Cardiac muscle cell (in vitro differentiated cells and primary cell): Measurements from ENCODE around the gene ZNF415. TPM values are rescaled to one million over a fixed set of nuclear protein-coding genes. Genes with fewer than 3 reads are reported as not detected.

ENCODE experiments used
- DNase-seq, 2 donors: peaks; one replicate each; pipeline versions ENCODE4 v3.0.0 to v3.0.0-alpha.2; 2010 to 2017; ENCODE audit warnings: low read depth in 1 of 2, low spot score in 1 of 2
- H3K27ac ChIP-seq: fragments of 200-600 bp; sonication (generic); 2 replicates; pipeline ENCODE4 v1.5.1; 2016
- H3K27me3 ChIP-seq: fragments of 200-600 bp; sonication (generic); 2 replicates; pipeline ENCODE4 v1.6.0; 2016; ENCODE audit warnings: control low read depth
- H3K36me3 ChIP-seq: fragments of 200-600 bp; sonication (generic); 2 replicates; pipeline ENCODE4 v1.5.1; 2016; ENCODE audit warnings: control low read depth
- H3K4me1 ChIP-seq: fragments of 200-600 bp; sonication (generic); 2 replicates; pipeline ENCODE4 v1.8.1; 2017; ENCODE audit warnings: low read depth, mild to moderate bottlenecking, mixed run types
- H3K4me3 ChIP-seq: fragments of 200-600 bp; sonication (generic); 2 replicates; pipeline ENCODE4 v1.5.1; 2016; ENCODE audit warnings: mild to moderate bottlenecking
- H3K9me3 ChIP-seq: fragments of 200-600 bp; sonication (generic); 2 replicates; pipeline ENCODE4 v1.5.1; 2017; ENCODE audit warnings: low read depth, mild to moderate bottlenecking, control low read depth
- CTCF ChIP-seq: IDR thresholded peaks from 2 replicates; pipeline ENCODE4 v1.5.1; 2012; ENCODE audit warnings: low read depth, mild to moderate bottlenecking, low read length
- polyA plus RNA-seq: library from polyadenylated mRNA; unstranded; fragments of >200 nt; fragmentation: Nextera tagmentation; extraction: Ambion mirVana; gene quantifications from 2 replicates; pipeline ENCODE4 v1.2.1, GENCODE V29; 2016
- total RNA-seq: library from RNA; depleted of rRNA; stranded (reverse); fragments of >200 nt; gene quantifications from 2 replicates; pipeline ENCODE4 v1.2.3, GENCODE V29; 2016

ZNF415 gene
- total and polyA plus RNA-seq, 2 experiments from 2014 or later, result 11.8 to 17.0 TPM

GRCh38 chr19:53057904-53058580 lies 74.7 kb downstream of the ZNF415 start:
- Histone ChIP-seq H3K27me3 (no peaks in the 10 kb centered on the region), H3K4me3 (peak overlapping the region; percentile 28), H3K9me3 (no peaks in the 10 kb centered on the region), H3K4me1 (peaks cover 7% of the 10 kb centered on the region), H3K36me3 (no peaks in the 10 kb centered on the region), H3K27ac (no peak overlapping the region)
- no peak for TF ChIP-seq CTCF
- peak; percentile 15 to 82 for DNase-seq

Other genes starting within 250 kb of the ZNF415 start
- gene ZNF320, start 235.3 kb downstream of the ZNF415 start, total RNA-seq, result 55.0 and 56.3 TPM in 2 replicates
- 17.8 and 19.7 TPM in 2 replicates for gene ZNF320, start 235.3 kb downstream of the ZNF415 start, polyA plus RNA-seq
- 1.1 and 7.3 TPM in 2 replicates for gene ZNF888, start 209.5 kb downstream of the ZNF415 start, total RNA-seq
- gene ZNF888, start 209.5 kb downstream of the ZNF415 start, polyA plus RNA-seq, result 1.1 and 2.0 TPM in 2 replicates
- gene ZNF816, start 170.0 kb downstream of the ZNF415 start, total RNA-seq, result 11.7 TPM in 2 replicates
- gene ZNF816, start 170.0 kb downstream of the ZNF415 start, polyA plus RNA-seq, result 7.0 and 8.6 TPM in 2 replicates
- not detected in 2 replicates for gene ERVV-1, start 119.0 kb downstream of the ZNF415 start, total RNA-seq
- gene ERVV-1, start 119.0 kb downstream of the ZNF415 start, polyA plus RNA-seq, result 0.57 TPM in 1 of 2 replicates, not detected in the other
- gene ERVV-2, start 88.2 kb downstream of the ZNF415 start, total RNA-seq, result 0.06 and 0.14 TPM in 2 replicates
- gene ERVV-2, start 88.2 kb downstream of the ZNF415 start, polyA plus RNA-seq, result 0.91 TPM in 1 of 2 replicates, not detected in the other
- 56.3 and 110 TPM in 2 replicates for gene ZNF160, start 29.5 kb downstream of the ZNF415 start, total RNA-seq
- gene ZNF160, start 29.5 kb downstream of the ZNF415 start, polyA plus RNA-seq, result 53.8 and 83.5 TPM in 2 replicates
- 2.9 and 5.8 TPM in 2 replicates for gene ZNF347, start 26.1 kb upstream of the ZNF415 start, total RNA-seq
- 1.9 and 5.8 TPM in 2 replicates for gene ZNF347, start 26.1 kb upstream of the ZNF415 start, polyA plus RNA-seq
- gene ZNF665, start 60.4 kb upstream of the ZNF415 start, total RNA-seq, result 1.4 and 5.2 TPM in 2 replicates
- gene ZNF665, start 60.4 kb upstream of the ZNF415 start, polyA plus RNA-seq, result 1.0 and 4.1 TPM in 2 replicates
- 47.0 and 62.1 TPM in 2 replicates for gene ZNF677, start 122.0 kb upstream of the ZNF415 start, total RNA-seq
- 49.2 and 68.8 TPM in 2 replicates for gene ZNF677, start 122.0 kb upstream of the ZNF415 start, polyA plus RNA-seq
- not detected in 2 replicates for gene VN1R2, start 125.4 kb upstream of the ZNF415 start, total RNA-seq
- gene VN1R2, start 125.4 kb upstream of the ZNF415 start, polyA plus RNA-seq, result 0.21 TPM in 1 of 2 replicates, not detected in the other
- not detected in 2 replicates for gene VN1R4, start 134.8 kb upstream of the ZNF415 start, total RNA-seq
- gene VN1R4, start 134.8 kb upstream of the ZNF415 start, polyA plus RNA-seq, result not detected in 2 replicates
- gene ZNF845, start 200.8 kb upstream of the ZNF415 start, total RNA-seq, result 4.5 TPM in 2 replicates
- 3.1 and 4.4 TPM in 2 replicates for gene ZNF845, start 200.8 kb upstream of the ZNF415 start, polyA plus RNA-seq
- 3.2 and 7.1 TPM in 2 replicates for gene ZNF525, start 232.8 kb upstream of the ZNF415 start, total RNA-seq
- gene ZNF525, start 232.8 kb upstream of the ZNF415 start, polyA plus RNA-seq, result 3.3 and 3.9 TPM in 2 replicates